ENCODE measurements around the gene SERTAD4.
"Not testable (repeated sequence)": the region's sequence is repeated elsewhere in the genome, so short reads cannot be mapped to it uniquely, and the experiment has no call there.

Gene SERTAD4

GRCh38 chr1:210232511-210233215 lies at the start of gene SERTAD4:
Gene SERTAD4, plus strand, starts transcription at chr1:210232796. Its CDS starts 5,165 bp downstream, at chr1:210237961.
- no peak for DNase-seq

GRCh38 chr1:210185063-210185462 lies 47.5 kb upstream of the SERTAD4 start:
- no peak for DNase-seq

GRCh38 chr1:210187849-210188606 lies 44.6 kb upstream of the SERTAD4 start:
- DNase-seq = not testable (repeated sequence)

- DNase-seq = no peak
These were observed 43.2 kb upstream of the SERTAD4 start for GRCh38 chr1:210189426-210189825.

- no peak for DNase-seq
These were observed 36.9 kb upstream of the SERTAD4 start for GRCh38 chr1:210195635-210196160.

- DNase-seq = not testable (repeated sequence)
These were observed 36.3 kb upstream of the SERTAD4 start for GRCh38 chr1:210196266-210196665.

GRCh38 chr1:210198840-210199239 lies 33.8 kb upstream of the SERTAD4 start:
- no peak for DNase-seq

GRCh38 chr1:210200124-210200736 lies 32.4 kb upstream of the SERTAD4 start:
- no peak for DNase-seq

- DNase-seq = no peak
These were observed 30.9 kb upstream of the SERTAD4 start for GRCh38 chr1:210201681-210202080.

- DNase-seq = no peak
These were observed 24.8 kb upstream of the SERTAD4 start for GRCh38 chr1:210207597-210208450.

GRCh38 chr1:210213335-210213734 lies 19.3 kb upstream of the SERTAD4 start:
- no peak for DNase-seq

GRCh38 chr1:210214573-210215409 lies 17.8 kb upstream of the SERTAD4 start:
- no peak for DNase-seq

GRCh38 chr1:210217482-210217881 lies 15.1 kb upstream of the SERTAD4 start:
- DNase-seq = no peak

- no peak for DNase-seq
These were observed 14.5 kb upstream of the SERTAD4 start for GRCh38 chr1:210218047-210218446.

- DNase-seq = no peak
These were observed 10.1 kb upstream of the SERTAD4 start for GRCh38 chr1:210222340-210223006.

- no peak for DNase-seq
These were observed 9.2 kb upstream of the SERTAD4 start for GRCh38 chr1:210223226-210223904.

GRCh38 chr1:210228158-210228557 lies 4.4 kb upstream of the SERTAD4 start:
- DNase-seq = no peak

GRCh38 chr1:210230149-210230695 lies 2.4 kb upstream of the SERTAD4 start:
- no peak for DNase-seq

- no peak for DNase-seq
These were observed 618 bp upstream of the SERTAD4 start for GRCh38 chr1:210231846-210232510.

- no peak for DNase-seq
These were observed 559 bp downstream of the SERTAD4 start for GRCh38 chr1:210233216-210233494.

All from CD4-positive, alpha-beta T cell treated with Interleukin-4 for 1 hour (primary cell).